Psoas muscle (tissue), 8 donors: ENCODE measurements around the gene PPP6R3. TPM values are rescaled to one million over a fixed set of nuclear protein-coding genes. Genes with fewer than 3 reads are reported as not detected.
"Not testable (repeated sequence)": the region's sequence is repeated elsewhere in the genome, so short reads cannot be mapped to it uniquely, and the experiment has no call there.

Experiments used
- ATAC-seq, 4 donors: fragments of 200-7000 bp; cut with Tn5 transposase; one replicate each; pipeline ENCODE4 v1.9.1; 2020; ENCODE audit warnings: moderate library complexity in 3 of 4, mild to moderate bottlenecking in 2 of 4
- DNase-seq, 2 donors: peaks; one replicate each; pipeline ENCODE4 v3.0.0-alpha.2; 2020
- H3K27ac ChIP-seq: fragments of 200-600 bp; one replicate; pipeline ENCODE4 v1.8.0; 2022
- H3K27me3 ChIP-seq, 3 donors: fragments of 200-600 bp in 1 of 3; one replicate each; pipeline versions ENCODE4 v1.6.1 to v1.8.0; 2013 to 2022; ENCODE audit warnings: low read length in 2 of 3, mild to moderate bottlenecking in 2 of 3, moderate library complexity in 1 of 3; ENCODE audit not compliant: insufficient read depth in 3 of 3
- H3K36me3 ChIP-seq, 2 donors: fragments of 200-600 bp in 1 of 2; one replicate each; pipeline versions ENCODE4 v1.6.1 to v1.8.0; 2013 to 2022; ENCODE audit warnings: low read depth in 1 of 2, mild to moderate bottlenecking in 1 of 2, moderate library complexity in 1 of 2; ENCODE audit not compliant: insufficient read depth in 1 of 2
- H3K4me1 ChIP-seq: fragments of 200-600 bp; one replicate; pipeline ENCODE4 v1.8.0; 2022
- H3K4me3 ChIP-seq: fragments of 200-600 bp; one replicate; pipeline ENCODE4 v1.8.0; 2022; ENCODE audit warnings: mild to moderate bottlenecking
- H3K9me3 ChIP-seq: fragments of 200-600 bp; one replicate; pipeline ENCODE4 v1.8.0; 2022
- CTCF ChIP-seq: fragments of 200-600 bp; IDR thresholded peaks from one replicate; pipeline ENCODE4 v1.8.0; 2022; ENCODE audit warnings: antibody characterized with exemption
- WGBS, 3 donors: extraction: QIAGEN DNeasy Blood & Tissue Kit; methylation state at CpG; one replicate each; pipeline versions ENCODE4 v1.1.6 to v1.1.7; 2013; 5-methylcytosine and 5-hydroxymethylcytosine counted together
- intact Hi-C, 2 donors: fragments of 100-400 bp; cut with DNase I; formaldehyde crosslinking; loops; one replicate each; pipeline versions ENCODE4 v1.11.0 to v1.14.2; 2022
- polyA plus RNA-seq, 3 donors: library from polyadenylated mRNA; stranded (reverse); fragments of 200-250 nt; gene quantifications; one replicate each; pipeline ENCODE4 v1.2.3, GENCODE V29; 2013
- total RNA-seq, 4 donors: library from RNA; stranded (reverse); fragmentation: NEBNext Ultra II Directional in 2 of 4; extraction: Animal tissue kit (Norgen Biotek cat#: 25700) in 2 of 4; gene quantifications; one replicate each; pipeline versions ENCODE4 v1.2.1 to v1.2.4, GENCODE V29; 2021 to 2023
- donor health status: healthy with polysubstance abuse.
- donor health status: DM: no; HTN: no; CAD: no; lungs with moderate emphysema.
- donor health status: Bipolar disorder and iron deficiency.
- donor health status: healthy.
- donor health status: DM: yes; HTN: yes; CAD: no.
- donor health status: DM: no; HTN: no; CAD: no.
- donor health status: DM: no; HTN: no; CAD: no.
- donor health status: DM: yes; HTN: yes; CAD: no.

PPP6R3 gene
- total and polyA plus RNA-seq, 7 donors = 19.7 to 102 (median 58.8) TPM

- no peak overlapping the region for H3K27ac ChIP-seq
- H3K4me3 ChIP-seq = no peak overlapping the region
- intact Hi-C loops = no loop called here
- H3K9me3 ChIP-seq = peaks cover 15% of the 10 kb centered on the region
- no peak for TF ChIP-seq CTCF
- no peak for DNase-seq
- no peaks in the 10 kb centered on the region for H3K27me3 ChIP-seq
- peak in 3 of 4 donors; percentile 27 to 34 (median 29) for ATAC-seq
- H3K4me1 ChIP-seq = peaks cover 3% of the 10 kb centered on the region
- WGBS, 3 donors = 56 to 80% (median 58%) methylated on average over 24 of the region's 24 CpGs
- peaks cover 0 to 41% of the 10 kb centered on the region in 2 donors for H3K36me3 ChIP-seq
These were observed 28.4 kb upstream of the PPP6R3 start for GRCh38 chr11:68431984-68432645.

- Histone ChIP-seq H3K36me3 (peaks cover 0 to 40% of the 10 kb centered on the region in 2 donors), H3K27ac (no peak overlapping the region), H3K27me3 (no peaks in the 10 kb centered on the region), H3K9me3 (peaks cover 15% of the 10 kb centered on the region), H3K4me3 (no peak overlapping the region), H3K4me1 (peaks cover 5% of the 10 kb centered on the region)
- no peak for ATAC-seq
- 71 to 77% (median 77%) methylated on average over 16 to 17 of the region's 17 CpGs for WGBS, 3 donors
- no peak for TF ChIP-seq CTCF
- intact Hi-C loops = no loop called here
- DNase-seq = no peak
These were observed 27.7 kb upstream of the PPP6R3 start for GRCh38 chr11:68432874-68433273.

- Histone ChIP-seq H3K36me3 (peaks cover 0 to 39% of the 10 kb centered on the region in 2 donors), H3K27ac (no peak overlapping the region), H3K9me3 (peaks cover 15% of the 10 kb centered on the region), H3K4me1 (peaks cover 5% of the 10 kb centered on the region), H3K4me3 (no peak overlapping the region), H3K27me3 (no peaks in the 10 kb centered on the region)
- ATAC-seq = no peak
- 90 to 94% (median 91%) methylated on average over 31 of the region's 31 CpGs for WGBS, 3 donors
- intact Hi-C loops = no loop called here
- TF ChIP-seq CTCF = no peak
- DNase-seq = no peak
These were observed 27.0 kb upstream of the PPP6R3 start for GRCh38 chr11:68433541-68433940.

GRCh38 chr11:68434159-68434558 lies 26.4 kb upstream of the PPP6R3 start:
- ATAC-seq, H3K4me1 ChIP-seq, H3K27ac ChIP-seq, DNase-seq, H3K9me3 ChIP-seq, H3K27me3 ChIP-seq, intact Hi-C loops, H3K4me3 ChIP-seq: not testable (repeated sequence)
- 90 to 93% (median 91%) methylated on average over 5 of the region's 5 CpGs for WGBS, 3 donors
- H3K36me3 ChIP-seq = peaks cover 0 to 39% of the 10 kb centered on the region in 2 donors

DNA sequence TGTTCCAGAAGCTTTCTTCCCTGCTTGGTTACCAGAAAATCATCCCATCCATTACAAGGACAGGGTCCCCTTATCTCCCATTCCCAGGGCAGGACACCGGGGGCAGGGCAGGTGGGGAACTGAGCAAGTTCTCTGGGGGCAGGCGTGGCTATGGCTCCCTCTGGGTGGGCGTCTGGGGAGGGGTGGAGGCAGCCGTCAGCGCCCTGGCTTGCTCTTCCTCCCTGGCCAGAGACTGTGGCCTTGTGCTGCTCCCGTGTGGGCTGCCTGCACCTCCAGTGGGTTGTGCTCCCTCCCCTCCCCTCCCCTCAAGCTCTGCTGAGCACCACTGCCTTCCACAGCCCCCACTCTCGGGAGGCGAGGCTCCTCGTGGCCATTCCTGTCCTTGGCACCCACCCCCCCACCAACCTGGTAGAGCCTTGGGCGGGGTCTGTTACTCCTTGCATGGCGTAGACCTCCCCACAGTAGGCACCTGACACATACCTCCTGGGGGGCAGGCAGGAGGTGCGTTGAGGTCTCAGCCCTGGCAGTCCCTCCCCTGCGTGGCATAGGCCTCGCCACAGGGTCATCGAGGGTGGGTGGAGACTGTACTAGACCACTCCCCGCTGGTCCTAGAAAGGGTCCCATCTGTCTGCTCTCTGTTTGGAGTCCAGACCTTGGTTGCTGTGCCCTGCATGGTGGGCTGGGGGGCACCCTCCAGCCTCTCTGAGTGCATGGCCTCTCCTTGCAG lies 24.2 kb upstream of the PPP6R3 start:
- H3K4me1 ChIP-seq = peaks cover 5% of the 10 kb centered on the region
- H3K27ac ChIP-seq = no peak overlapping the region
- no peak overlapping the region for H3K4me3 ChIP-seq
- no peak for TF ChIP-seq CTCF
- H3K9me3 ChIP-seq = no peaks in the 10 kb centered on the region
- WGBS, 3 donors = 90 to 94% (median 91%) methylated on average over 13 to 16 of the region's 16 CpGs
- DNase-seq = no peak
- peaks cover 0 to 42% of the 10 kb centered on the region in 2 donors for H3K36me3 ChIP-seq
- ATAC-seq = no peak
- H3K27me3 ChIP-seq = no peaks in the 10 kb centered on the region
- intact Hi-C loops = no loop called here
